Peyer's patch (tissue), 4 donors: ENCODE results near the gene TEX29.

Source experiments
- CTCF ChIP-seq, 6 experiments: fragments of 450-650 bp in 4 of 6; fragments of 200-600 bp in 2 of 6; sonication (generic) in 1 of 6; IDR thresholded peaks; one replicate each; pipeline ENCODE4 v1.5.1; 2017 to 2019; ENCODE audit warnings: antibody characterized with exemption in 6 of 6, mild to moderate bottlenecking in 3 of 6, moderate library complexity in 1 of 6
- POLR2A ChIP-seq, 2 donors: fragments of 450-650 bp; IDR thresholded peaks; one replicate each; pipeline ENCODE4 v1.5.1; 2017; ENCODE audit warnings: antibody characterized with exemption in 2 of 2, mild to moderate bottlenecking in 2 of 2, moderate library complexity in 2 of 2

DNA sequence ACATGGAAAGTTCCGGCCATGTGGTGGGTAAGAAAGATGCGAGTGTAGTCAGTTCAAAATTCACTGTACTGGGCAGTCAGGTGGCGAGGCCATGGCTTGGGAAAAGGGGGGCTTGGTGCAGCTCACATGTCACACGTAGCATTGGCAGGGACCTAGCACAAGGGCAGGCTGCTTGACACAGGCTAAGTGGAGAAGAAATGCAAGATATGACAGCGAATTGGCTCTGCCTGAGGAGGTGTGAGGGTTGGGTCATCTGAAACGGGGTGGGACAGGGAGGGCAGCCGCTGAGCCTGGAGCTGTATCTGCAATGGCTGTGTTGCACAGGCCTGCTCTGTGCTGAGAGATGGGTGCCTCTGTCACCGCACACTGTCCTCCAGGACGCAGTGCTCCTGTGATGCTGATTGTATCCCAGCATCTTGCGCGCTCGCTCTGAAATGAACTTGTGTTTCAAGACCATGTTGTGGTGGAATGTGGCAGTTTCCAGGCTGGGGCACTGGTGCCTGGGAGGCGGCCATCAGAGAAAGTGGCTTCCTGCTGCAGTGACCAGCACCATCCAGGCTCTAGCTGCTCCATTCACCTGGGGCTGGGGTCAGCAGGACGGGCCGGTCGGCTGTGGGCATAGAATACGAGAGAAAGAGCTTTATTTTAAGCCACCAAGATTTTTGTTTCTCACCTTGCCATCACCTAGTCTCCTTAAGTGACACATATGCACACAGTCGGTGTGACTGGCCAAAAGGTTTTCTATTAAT lies 70.3 kb downstream of the TEX29 start:
- TF ChIP-seq CTCF (IDR thresholded peaks at IDR 0.05) (no peak), POLR2A (IDR thresholded peaks at IDR 0.05) (no peak)
